IMR-90 (cell line): Measurements from ENCODE around the gene STAM2.

Experiments used
- CTCF ChIP-seq: conservative IDR thresholded peaks from 2 replicates; pipeline ENCODE4 v1.5.1; 2012; ENCODE audit warnings: mild to moderate bottlenecking, low read depth, low read length, improper control_type of control experiment
- MAFK ChIP-seq: IDR thresholded peaks from 2 replicates; pipeline ENCODE4 v1.6.1; 2012; ENCODE audit warnings: low read depth, low read length, improper control_type of control experiment

- TF ChIP-seq CTCF (no peak), MAFK (no peak)
These were observed 25.9 kb upstream of the STAM2 start for GRCh38 chr2:152201466-152201830.
